Activated T-cell treated with anti-CD3 and anti-CD28 coated beads for 48 hours (primary cell): ENCODE data around the gene DPH5.

Experiments
- DNase-seq: peaks from one replicate; pipeline ENCODE4 v3.0.0-alpha.2; 2020; ENCODE audit warnings: low read depth

The DPH5 gene

DNA sequence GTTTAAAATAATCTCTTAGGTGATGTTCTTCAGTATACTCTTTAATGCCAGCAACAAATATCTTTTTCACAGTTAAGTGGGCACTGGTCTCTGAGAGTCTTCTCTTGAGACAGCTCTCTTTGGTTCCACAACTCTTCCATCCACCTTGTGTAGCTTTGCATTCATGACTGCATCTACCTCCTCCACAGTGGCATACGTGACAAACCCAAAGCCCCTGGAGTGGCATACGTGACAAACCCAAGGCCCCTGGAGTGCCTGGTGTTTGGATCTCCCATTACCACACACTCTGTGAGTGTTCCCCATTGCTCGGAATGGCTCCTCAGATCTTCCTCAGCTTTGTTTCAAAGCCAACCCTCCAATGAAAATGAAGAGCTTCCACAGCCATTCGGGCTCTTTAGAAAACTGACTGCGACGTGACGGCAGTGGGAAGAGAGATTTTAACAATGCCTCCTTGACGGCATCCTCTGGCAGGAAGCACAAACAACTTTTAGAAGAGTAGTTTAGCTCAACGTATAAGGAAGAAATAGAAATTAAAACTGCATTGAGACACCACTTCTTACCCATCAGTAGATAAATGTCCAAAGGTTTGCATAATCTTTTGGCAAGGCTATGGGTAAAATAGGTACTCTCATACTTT is 83.9 kb downstream of the DPH5 start:
- no peak for DNase-seq

DNA sequence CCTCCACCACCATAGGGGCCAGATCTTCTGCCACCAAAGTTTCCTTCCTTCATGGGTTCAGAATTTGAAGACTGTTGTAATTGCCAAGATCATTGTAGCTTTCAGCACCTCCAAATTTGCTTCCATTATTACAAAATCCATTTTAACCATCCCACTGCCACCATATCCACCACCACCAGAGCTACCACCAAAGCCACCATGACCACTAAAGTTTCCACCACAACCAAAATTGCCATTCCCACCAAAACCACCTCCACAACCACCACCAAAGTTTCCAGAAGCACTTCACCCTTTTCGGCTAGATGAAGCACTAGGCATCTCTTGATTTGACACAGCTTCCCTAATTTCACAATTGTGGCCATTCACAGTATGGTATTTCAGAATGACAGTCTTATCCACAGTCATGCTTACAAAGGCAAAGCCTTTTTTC is 84.5 kb downstream of the DPH5 start:
- peak; percentile 54 for DNase-seq
